HepG2 (cell line): ENCODE data around the gene DNAH8. TPM values are rescaled to one million over a fixed set of nuclear protein-coding genes. Genes with fewer than 3 reads are reported as not detected.

Experiments used
- ATAC-seq: fragments of 200-7000 bp; cut with Tn5 transposase; 3 replicates; pipeline ENCODE4 v1.9.1; 2020; ENCODE audit warnings: mild to moderate bottlenecking, moderate library complexity
- BruUV-seq: library from RNA; stranded (reverse); fragments of 400-500 nt; replicated peaks from 2 replicates; lab custom pipeline; 2021; lab: Mats Ljungman, UMichigan
- CTCF ChIA-PET: fragments of 300-600 bp; formaldehyde crosslinking; extraction: SDS; loops from one replicate; lab custom pipeline; 2021; ENCODE audit warnings: low total read pairs, inconsistent platforms, low intra/inter-chr PET ratio; lab: Yijun Ruan, JAX
- POLR2A ChIA-PET: fragments of 350-600 bp; sonication (Branson Sonifier 250); formaldehyde crosslinking; loops from one replicate; lab custom pipeline; 2020; ENCODE audit warnings: antibody characterized with exemption, inconsistent platforms; lab: Yijun Ruan, JAX
- DNase-seq: peaks from one replicate; pipeline ENCODE4 v3.0.0-alpha.2; 2015; ENCODE audit warnings: low spot score
- FAIRE-seq: peaks from 3 replicates; lab custom pipeline; 2011; peaks lifted over from hg19 to GRCh38; lab: Jason Lieb, UNC
- H2AFZ ChIP-seq: one replicate; pipeline ENCODE4 v1.6.1; 2011; ENCODE audit warnings: low read length, inconsistent platforms
- H3K27ac ChIP-seq: fragments of 300-600 bp; 3 replicates; pipeline ENCODE4 v1.8.0; 2011; ENCODE audit warnings: mixed run types, mild to moderate bottlenecking, mixed read lengths, low read length, inconsistent platforms; ENCODE audit not compliant: insufficient read depth; ENCODE audit errors: extremely low read length
- H3K27me3 ChIP-seq, 2 experiments: fragments of 200-600 bp in 1 of 2; 2 replicates in 1 of 2; 3 replicates in 1 of 2; pipeline versions ENCODE4 v1.6.0 to v1.8.0; 2011; ENCODE audit warnings: low read length in 2 of 2, mild to moderate bottlenecking in 2 of 2, moderate library complexity in 2 of 2, inconsistent platforms in 1 of 2; ENCODE audit not compliant: insufficient read depth in 2 of 2, control insufficient read depth in 1 of 2
- H3K36me3 ChIP-seq, 2 experiments: fragments of 200-600 bp in 1 of 2; replicated peaks in 1 of 2; 2 replicates in 1 of 2; 3 replicates in 1 of 2; pipeline versions ENCODE4 v1.5.1 to v1.8.0; 2011; ENCODE audit warnings: low read length in 2 of 2, inconsistent platforms in 1 of 2; ENCODE audit not compliant: insufficient read depth in 2 of 2, control insufficient read depth in 1 of 2
- H3K4me1 ChIP-seq: 2 replicates; pipeline ENCODE4 v1.5.1; 2012; ENCODE audit warnings: low read length, inconsistent platforms; ENCODE audit not compliant: insufficient read depth
- H3K4me2 ChIP-seq: 2 replicates; pipeline ENCODE4 v1.6.0; 2011; ENCODE audit warnings: low read depth, low read length, inconsistent platforms
- H3K4me3 ChIP-seq, 3 experiments: fragments of 200-600 bp in 1 of 3; sonication (generic), shearing (Covaris generic) in 1 of 3; replicated peaks in 1 of 3; 2 replicates each; pipeline ENCODE4 v1.5.1; 2011 to 2016; ENCODE audit warnings: low read length in 3 of 3, inconsistent platforms in 2 of 3, low read depth in 2 of 3, mild to moderate bottlenecking in 2 of 3, control low read depth in 1 of 3, mixed read lengths in 1 of 3; ENCODE audit not compliant: insufficient read depth in 1 of 3
- H3K79me2 ChIP-seq: one replicate; pipeline ENCODE4 v1.6.1; 2011; ENCODE audit warnings: low read length, inconsistent platforms; ENCODE audit not compliant: insufficient read depth
- H3K9ac ChIP-seq: 2 replicates; pipeline ENCODE4 v1.6.0; 2011; ENCODE audit warnings: mild to moderate bottlenecking, low read depth, low read length, inconsistent platforms; ENCODE audit not compliant: insufficient read depth
- H3K9me3 ChIP-seq: 2 replicates; pipeline ENCODE4 v1.5.1; 2012; ENCODE audit warnings: mild to moderate bottlenecking, low read length
- H4K20me1 ChIP-seq: 2 replicates; pipeline ENCODE4 v1.6.0; 2011; ENCODE audit warnings: inconsistent platforms, mild to moderate bottlenecking, low read length, moderate library complexity; ENCODE audit not compliant: insufficient read depth
- ATRX ChIP-seq: sonication (generic); formaldehyde crosslinking; IDR thresholded peaks from 2 replicates; pipeline ENCODE4 v1.4.0; 2020; ENCODE audit warnings: missing genetic modification reagents, borderline replicate concordance
- ELF1 ChIP-seq: sonication (generic); formaldehyde crosslinking; IDR thresholded peaks from 2 replicates; pipeline ENCODE4 v1.4.0; 2020; ENCODE audit warnings: missing genetic modification reagents
- ELF3 ChIP-seq: IDR thresholded peaks from 2 replicates; pipeline ENCODE4 v1.6.1; 2016; ENCODE audit warnings: missing genetic modification reagents, missing compliant biosample characterization
- GZF1 ChIP-seq: sonication (generic); formaldehyde crosslinking; IDR thresholded peaks from 2 replicates; pipeline ENCODE4 v1.5.1; 2020; ENCODE audit warnings: mild to moderate bottlenecking, missing genetic modification reagents
- KLF15 ChIP-seq: sonication (generic); formaldehyde crosslinking; IDR thresholded peaks from 2 replicates; pipeline ENCODE4 v1.8.1; 2023; ENCODE audit warnings: borderline replicate concordance, mild to moderate bottlenecking, inconsistent platforms, missing genetic modification reagents, mixed read lengths
- MATR3 ChIP-seq: sonication (generic); formaldehyde crosslinking; IDR thresholded peaks from 2 replicates; pipeline ENCODE4 v1.4.0; 2020; ENCODE audit warnings: missing genetic modification reagents
- NFYC ChIP-seq: IDR thresholded peaks from 2 replicates; pipeline ENCODE4 v1.6.1; 2016; ENCODE audit warnings: missing genetic modification reagents, missing compliant biosample characterization
- PAX8 ChIP-seq: sonication (generic); formaldehyde crosslinking; IDR thresholded peaks from 2 replicates; pipeline ENCODE4 v1.8.0; 2022; ENCODE audit warnings: mild to moderate bottlenecking, missing genetic modification reagents, borderline replicate concordance
- PCBP1 ChIP-seq: fragments of 200-400 bp; formaldehyde crosslinking; IDR thresholded peaks from 2 replicates; pipeline ENCODE4 v1.6.1; 2017; ENCODE audit warnings: mild to moderate bottlenecking, low read depth, low read length, borderline replicate concordance
- PPARG ChIP-seq: conservative IDR thresholded peaks from 2 replicates; pipeline ENCODE4 v1.6.1; 2016; ENCODE audit warnings: missing biosample characterization, missing genetic modification reagents
- RFX3 ChIP-seq: IDR thresholded peaks from 2 replicates; pipeline ENCODE4 v1.6.1; 2016; ENCODE audit warnings: missing biosample characterization, missing genetic modification reagents
- SAFB2 ChIP-seq: sonication (generic); formaldehyde crosslinking; IDR thresholded peaks from 2 replicates; pipeline ENCODE4 v1.5.1; 2020; ENCODE audit warnings: missing genetic modification reagents, low read depth, mild to moderate bottlenecking, borderline replicate concordance
- THYN1 ChIP-seq: sonication (generic); formaldehyde crosslinking; IDR thresholded peaks from 2 replicates; pipeline ENCODE4 v1.8.1; 2023; ENCODE audit warnings: low read depth, mild to moderate bottlenecking, moderate library complexity, missing genetic modification reagents, borderline replicate concordance
- ZNF234 ChIP-seq: sonication (generic); formaldehyde crosslinking; conservative IDR thresholded peaks from 2 replicates; pipeline ENCODE4 v1.5.1; 2020; ENCODE audit warnings: mild to moderate bottlenecking, missing genetic modification reagents
- ZNF569 ChIP-seq: sonication (generic); formaldehyde crosslinking; IDR thresholded peaks from 2 replicates; pipeline ENCODE4 v1.5.0; 2020; ENCODE audit warnings: mild to moderate bottlenecking, missing genetic modification reagents, moderate library complexity, borderline replicate concordance
- whole genome bisulfite sequencing: methylation state at CpG from one replicate; pipeline ENCODE4 v1.1.6; 2017; ENCODE audit warnings: low lambda C conversion rate; 5-methylcytosine and 5-hydroxymethylcytosine counted together
- in situ Hi-C: cut with HindIII; loops from 2 replicates; pipeline ENCODE4 v1.10.0; 2017; ENCODE audit warnings: low pct_unique_long_range_greater_than_20kb; ENCODE audit not compliant: extremely low pct_ligation_motif_present
- intact Hi-C: fragments of 100-400 bp; cut with micrococcal nuclease; formaldehyde crosslinking; loops from one replicate; pipeline ENCODE4 v1.10.0; 2022; ENCODE audit not compliant: unreplicated experiment
- polyA plus RNA-seq, 8 experiments: library from polyadenylated mRNA; depleted of rRNA in 3 of 8; stranded (reverse) in 7 of 8; unstranded in 1 of 8; fragments of >200 nt; fragmentation: Illumina TruSeq in 4 of 8; extraction: Trizol in 4 of 8; gene quantifications; 2 replicates each; pipeline versions ENCODE4 v1.2.1 to v1.2.3, GENCODE V29; 2011 to 2016; ENCODE audit warnings: low read depth in 4 of 8, missing spikeins in 1 of 8, mixed read lengths in 1 of 8; ENCODE audit not compliant: insufficient read depth in 1 of 8
- total RNA-seq, 5 experiments: library from RNA; depleted of rRNA; stranded (reverse); fragments of >200 nt; fragmentation: Illumina TruSeq; extraction: Trizol; gene quantifications; 2 replicates each; pipeline ENCODE4 v1.2.3, GENCODE V29; 2016; ENCODE audit warnings: low read depth in 1 of 5
- TF ChIP-seq, protein P1 (sequence below): sonication (generic); formaldehyde crosslinking; IDR thresholded peaks from 2 replicates; pipeline ENCODE4 v1.4.0; 2020; ENCODE audit warnings: mild to moderate bottlenecking, missing genetic modification reagents
- TF ChIP-seq, protein P2 (sequence below): sonication (generic); formaldehyde crosslinking; IDR thresholded peaks from 2 replicates; pipeline ENCODE4 v1.4.0; 2020; ENCODE audit warnings: mild to moderate bottlenecking, missing genetic modification reagents

DNAH8 gene
- total and polyA plus RNA-seq, 2 of the 13 experiments (the other 11 are each of a cell fraction or from before 2014, with no cell fraction given) = not detected

DNA sequence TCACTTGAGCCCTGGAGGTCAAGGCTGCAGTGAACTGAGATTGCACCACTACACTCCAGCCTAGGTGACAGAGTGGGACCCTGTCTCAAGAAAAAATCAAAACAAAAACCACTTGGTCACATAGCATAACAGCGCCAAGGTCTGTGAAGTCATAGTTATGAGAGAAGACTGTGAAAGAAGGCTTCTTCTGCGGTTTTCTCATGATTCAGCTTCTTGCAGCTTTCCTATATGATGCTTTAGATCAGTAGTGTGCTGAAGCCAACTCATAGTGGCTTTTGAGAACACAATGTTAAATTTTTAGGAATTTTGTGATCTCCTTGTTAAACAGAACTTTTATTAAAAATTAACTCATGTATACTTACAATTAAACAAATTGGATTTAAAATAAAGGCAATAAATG lies 197.3 kb downstream of the DNAH8 start:
- TF ChIP-seq THYN1 (CRISPR knock-in tag) (no peak), PAX8 (CRISPR knock-in tag) (no peak), ATRX (CRISPR knock-in tag) (no peak), ZNF569 (CRISPR knock-in tag) (no peak), GZF1 (CRISPR knock-in tag) (no peak)
- TF ChIP-seq, protein P1, sequence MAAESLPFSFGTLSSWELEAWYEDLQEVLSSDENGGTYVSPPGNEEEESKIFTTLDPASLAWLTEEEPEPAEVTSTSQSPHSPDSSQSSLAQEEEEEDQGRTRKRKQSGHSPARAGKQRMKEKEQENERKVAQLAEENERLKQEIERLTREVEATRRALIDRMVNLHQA (CRISPR knock-in tag) = no peak
- BruUV-seq = no TSS peak
- Histone ChIP-seq H3K4me2 (no peak overlapping the region), H3K4me3 (no peak overlapping the region), H4K20me1 (no peaks in the 10 kb centered on the region), H2AFZ (no peak overlapping the region), H3K9me3 (no peaks in the 10 kb centered on the region), H3K27ac (no peak overlapping the region), H3K79me2 (no peaks in the 10 kb centered on the region), H3K27me3 (no peaks in the 10 kb centered on the region), H3K36me3 (no peaks in the 10 kb centered on the region), H3K9ac (no peak overlapping the region), H3K4me1 (peaks cover 17% of the 10 kb centered on the region)
- ChIA-PET CTCF (no interaction called here), POLR2A (no interaction called here)
- DNase-seq (no peak), ATAC-seq (no peak), FAIRE-seq (no peak)
- WGBS = 47% methylated on average over 2 of the region's 2 CpGs
- intact Hi-C loops = no loop called here
- in situ Hi-C loops = no loop called here

DNA sequence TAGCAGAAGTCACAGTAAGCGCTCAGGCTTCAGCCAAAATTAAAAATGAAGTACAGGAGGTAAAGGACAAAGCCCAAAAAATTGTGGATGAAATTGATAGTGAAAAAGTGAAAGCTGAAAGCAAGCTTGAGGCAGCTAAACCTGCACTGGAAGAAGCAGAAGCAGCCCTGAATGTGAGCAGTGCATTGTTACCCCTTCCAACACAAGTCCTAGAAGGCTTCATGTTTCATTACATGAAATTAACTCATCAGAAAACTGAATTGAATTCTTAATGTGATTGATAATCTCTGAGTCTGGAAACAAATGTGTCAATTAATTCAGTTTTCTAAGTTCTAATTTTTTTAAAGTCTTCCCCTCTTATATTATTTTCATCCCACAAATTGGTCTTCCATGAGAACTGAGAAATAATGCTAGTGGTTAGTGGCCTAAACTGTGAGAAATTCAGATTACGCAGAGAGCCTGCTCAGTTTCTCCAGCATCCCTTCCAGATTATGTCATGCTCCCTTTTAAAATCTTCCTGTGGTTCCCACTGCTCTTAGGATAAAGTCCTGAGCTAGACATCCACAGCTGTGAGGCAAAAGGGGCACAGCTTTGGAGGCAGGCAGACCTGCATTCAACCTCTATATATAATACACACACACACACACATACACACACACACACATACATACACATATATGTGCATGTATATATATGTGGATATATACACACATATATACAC lies 200.3 kb downstream of the DNAH8 start:
- Histone ChIP-seq H3K4me3 (no peak overlapping the region), H3K9me3 (no peaks in the 10 kb centered on the region), H3K9ac (no peak overlapping the region), H3K36me3 (no peaks in the 10 kb centered on the region), H3K4me2 (no peak overlapping the region), H3K79me2 (no peaks in the 10 kb centered on the region), H3K4me1 (peaks cover 2% of the 10 kb centered on the region), H2AFZ (no peak overlapping the region), H3K27me3 (no peaks in the 10 kb centered on the region), H4K20me1 (no peaks in the 10 kb centered on the region), H3K27ac (no peak overlapping the region)
- FAIRE-seq (no peak), DNase-seq (no peak), ATAC-seq (no peak)
- intact Hi-C loops (loop anchor here (5.0 kb wide), 1 partner anchor 582 kb away; no protein-coding TSS in a partner anchor), in situ Hi-C loops (no loop called here)
- ChIA-PET POLR2A (no interaction called here), CTCF (no interaction called here)
- BruUV-seq = no TSS peak
- 32% methylated on average over 2 of the region's 2 CpGs for WGBS
- no peak for TF ChIP-seq ELF3
- TF ChIP-seq KLF15 (CRISPR knock-in tag) = no peak
- no peak for TF ChIP-seq SAFB2 (CRISPR knock-in tag)
- TF ChIP-seq ELF1 (CRISPR knock-in tag) = no peak
- no peak for TF ChIP-seq RFX3 (CRISPR knock-in tag)
- no peak for TF ChIP-seq NFYC (CRISPR knock-in tag)
- TF ChIP-seq MATR3 (CRISPR knock-in tag) = no peak
- TF ChIP-seq PPARG = no peak
- TF ChIP-seq PCBP1 = no peak
- TF ChIP-seq, protein P2, sequence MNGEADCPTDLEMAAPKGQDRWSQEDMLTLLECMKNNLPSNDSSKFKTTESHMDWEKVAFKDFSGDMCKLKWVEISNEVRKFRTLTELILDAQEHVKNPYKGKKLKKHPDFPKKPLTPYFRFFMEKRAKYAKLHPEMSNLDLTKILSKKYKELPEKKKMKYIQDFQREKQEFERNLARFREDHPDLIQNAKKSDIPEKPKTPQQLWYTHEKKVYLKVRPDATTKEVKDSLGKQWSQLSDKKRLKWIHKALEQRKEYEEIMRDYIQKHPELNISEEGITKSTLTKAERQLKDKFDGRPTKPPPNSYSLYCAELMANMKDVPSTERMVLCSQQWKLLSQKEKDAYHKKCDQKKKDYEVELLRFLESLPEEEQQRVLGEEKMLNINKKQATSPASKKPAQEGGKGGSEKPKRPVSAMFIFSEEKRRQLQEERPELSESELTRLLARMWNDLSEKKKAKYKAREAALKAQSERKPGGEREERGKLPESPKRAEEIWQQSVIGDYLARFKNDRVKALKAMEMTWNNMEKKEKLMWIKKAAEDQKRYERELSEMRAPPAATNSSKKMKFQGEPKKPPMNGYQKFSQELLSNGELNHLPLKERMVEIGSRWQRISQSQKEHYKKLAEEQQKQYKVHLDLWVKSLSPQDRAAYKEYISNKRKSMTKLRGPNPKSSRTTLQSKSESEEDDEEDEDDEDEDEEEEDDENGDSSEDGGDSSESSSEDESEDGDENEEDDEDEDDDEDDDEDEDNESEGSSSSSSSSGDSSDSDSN (CRISPR knock-in tag) = no peak
- no peak for TF ChIP-seq ZNF234 (CRISPR knock-in tag)
